Skeletal muscle tissue (tissue), 4 donors: ENCODE data around the gene DRAP1. TPM values are rescaled to one million over a fixed set of nuclear protein-coding genes. Genes with fewer than 3 reads are reported as not detected.
"Not testable (repeated sequence)": the region's sequence is repeated elsewhere in the genome, so short reads cannot be mapped to it uniquely, and the experiment has no call there.

Experiments used
- H3K27ac ChIP-seq: one replicate; pipeline ENCODE4 v1.7.0; 2013; ENCODE audit warnings: mild to moderate bottlenecking, low read depth, low read length, inconsistent platforms
- H3K27me3 ChIP-seq, 3 donors: one replicate each; pipeline ENCODE4 v1.7.0; 2013; ENCODE audit warnings: low read length in 3 of 3; ENCODE audit not compliant: control insufficient read depth in 3 of 3, insufficient read depth in 3 of 3
- H3K36me3 ChIP-seq, 3 donors: one replicate each; pipeline ENCODE4 v1.7.0; 2013; ENCODE audit warnings: low read length in 3 of 3; ENCODE audit not compliant: control insufficient read depth in 3 of 3, insufficient read depth in 3 of 3
- H3K4me1 ChIP-seq, 3 donors: one replicate each; pipeline ENCODE4 v1.7.0; 2013; ENCODE audit warnings: low read length in 3 of 3, mild to moderate bottlenecking in 3 of 3; ENCODE audit not compliant: control insufficient read depth in 3 of 3, insufficient read depth in 3 of 3
- H3K4me3 ChIP-seq, 3 donors: one replicate each; pipeline ENCODE4 v1.7.0; 2013; ENCODE audit warnings: low read length in 3 of 3
- H3K9ac ChIP-seq, 3 donors: one replicate each; pipeline ENCODE4 v1.7.0; 2013; ENCODE audit warnings: low read length in 3 of 3, mild to moderate bottlenecking in 3 of 3, moderate library complexity in 2 of 3, low read depth in 1 of 3
- H3K9me3 ChIP-seq, 3 donors: one replicate each; pipeline ENCODE4 v1.7.0; 2013; ENCODE audit warnings: low read length in 3 of 3; ENCODE audit not compliant: control insufficient read depth in 3 of 3
- total RNA-seq: library from RNA; depleted of rRNA; stranded (reverse); fragments of >200 nt; gene quantifications from one replicate; pipeline ENCODE4 v1.2.3, GENCODE V29; 2014
- donor health status: Osteomylitis.

DRAP1 gene
- total RNA-seq, 1 donor from 2014 or later, result 71.0 TPM

DNA sequence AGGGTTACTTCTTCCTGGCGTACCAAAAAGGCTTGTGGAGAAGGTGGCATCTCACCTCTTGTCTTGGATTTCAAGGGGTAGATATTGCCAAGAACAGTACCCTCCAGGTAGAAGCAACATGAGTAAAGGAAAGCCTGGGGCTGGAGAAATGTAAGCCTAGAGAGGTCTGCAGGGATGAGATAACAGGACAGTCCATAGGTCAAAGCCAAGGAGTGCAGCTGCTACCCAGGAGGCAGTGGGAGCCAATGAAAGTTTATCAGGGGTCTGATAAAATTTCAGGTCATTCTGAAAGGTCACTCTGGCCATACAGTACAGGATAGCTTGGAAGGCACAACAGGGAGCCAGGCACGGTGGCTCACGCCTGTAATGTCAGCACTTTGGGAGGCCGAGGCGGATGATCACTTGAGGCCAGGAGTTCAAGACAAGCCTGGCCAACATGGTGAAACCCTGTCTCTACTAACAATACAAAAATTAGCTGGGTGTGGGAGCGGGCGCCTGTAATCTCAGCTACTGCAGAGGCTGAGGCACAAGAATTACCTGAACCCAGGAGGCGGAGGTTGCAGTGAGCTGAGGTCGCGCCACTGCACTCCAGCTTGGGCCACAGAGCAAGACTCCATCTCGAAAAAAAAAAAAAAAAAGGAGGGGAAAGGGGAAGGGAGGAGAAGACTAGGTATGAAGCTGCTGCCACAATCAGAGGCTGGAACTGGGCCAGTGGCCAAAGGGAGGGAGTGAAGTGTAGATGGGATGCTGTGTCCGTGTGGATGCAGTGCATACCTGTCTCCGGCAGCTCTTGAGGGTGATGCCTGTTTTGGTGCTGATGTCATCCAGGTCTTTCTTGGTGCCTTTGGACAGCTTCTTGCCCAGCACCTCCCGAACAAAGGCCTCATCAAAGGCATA is 32.2 kb upstream of the DRAP1 start:
- H3K4me3 ChIP-seq, result peak overlapping the region; percentile 89 to 96 (median 92)
- peaks cover 33 to 42% (median 34%) of the 10 kb centered on the region in 3 donors for H3K36me3 ChIP-seq
- H3K9me3 ChIP-seq, result no peaks in the 10 kb centered on the region
- H3K27ac ChIP-seq, result peak overlapping the region; percentile 89
- H3K4me1 ChIP-seq, result peaks cover 38 to 55% (median 48%) of the 10 kb centered on the region in 3 donors
- peak overlapping the region; percentile 84 to 87 (median 86) for H3K9ac ChIP-seq
- no peaks in the 10 kb centered on the region for H3K27me3 ChIP-seq

DNA sequence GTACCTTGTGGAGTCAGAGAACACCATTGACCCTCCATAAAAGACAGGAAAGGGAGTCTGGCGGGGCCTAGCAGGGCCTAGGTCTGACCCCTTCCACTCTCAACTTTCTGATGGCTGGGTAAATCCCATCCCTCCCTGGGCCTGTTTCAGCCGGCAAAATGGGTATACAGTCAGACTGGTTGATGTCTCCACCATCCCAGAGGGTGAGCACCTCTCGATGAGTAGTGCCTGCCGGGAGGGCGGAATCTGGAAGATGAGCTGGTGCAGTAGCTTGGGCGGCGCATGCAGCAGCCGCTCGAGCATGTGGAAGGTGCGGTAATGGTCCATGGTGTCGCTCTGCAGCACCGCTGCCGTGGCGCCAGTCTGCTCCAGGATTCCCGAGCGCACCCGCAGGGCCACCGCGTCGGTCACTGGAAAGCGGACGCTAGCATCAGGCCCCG is 31.5 kb upstream of the DRAP1 start:
- Histone ChIP-seq H3K4me1 (peaks cover 45 to 62% (median 55%) of the 10 kb centered on the region in 3 donors), H3K4me3 (peak overlapping the region; percentile 89 to 96 (median 92)), H3K36me3 (peaks cover 29 to 37% (median 34%) of the 10 kb centered on the region in 3 donors), H3K9ac (peak overlapping the region; percentile 84 to 87 (median 86)), H3K9me3 (no peaks in the 10 kb centered on the region), H3K27ac (peak overlapping the region; percentile 89), H3K27me3 (no peaks in the 10 kb centered on the region)

DNA sequence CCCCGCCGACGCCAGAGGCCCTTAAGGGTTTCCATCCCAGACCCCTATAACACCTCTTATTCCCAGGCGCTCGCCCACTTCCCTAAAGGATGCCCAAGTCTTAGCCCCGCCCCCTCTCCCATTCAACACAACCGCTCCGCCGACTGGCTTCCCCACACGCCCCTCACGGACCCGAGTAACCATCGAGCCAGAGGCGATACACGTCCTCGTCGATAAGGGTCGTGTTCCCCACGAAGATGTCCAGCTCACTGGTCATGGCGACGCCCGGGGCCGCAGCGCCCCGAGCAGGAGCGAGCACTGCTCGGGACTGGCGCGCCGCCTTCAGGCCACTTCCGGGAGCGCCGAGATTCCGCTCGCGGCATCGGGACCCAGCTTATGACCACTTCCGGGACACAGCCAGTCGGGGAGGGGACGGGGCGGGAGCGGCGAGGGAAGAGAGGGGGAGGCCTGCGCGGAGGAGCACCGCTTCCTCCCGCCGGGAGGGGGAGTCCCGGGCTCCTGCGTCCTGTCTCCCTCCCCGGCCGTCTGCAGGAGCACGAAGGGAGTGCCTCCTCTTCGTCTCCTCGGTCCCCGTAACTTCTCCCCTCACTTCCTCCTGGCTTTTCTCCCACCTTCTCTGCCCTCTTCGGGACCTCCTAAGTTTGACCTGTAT is 30.9 kb upstream of the DRAP1 start, which contains the start of gene FIBP:
Gene FIBP, minus strand, starts transcription at position 309 of the 652 bp plus-strand sequence. Its CDS starts 53 bp downstream, at position 256.
- no peaks in the 10 kb centered on the region for H3K9me3 ChIP-seq
- H3K4me1 ChIP-seq, result peaks cover 48 to 66% (median 58%) of the 10 kb centered on the region in 3 donors
- H3K4me3 ChIP-seq, result peak within 1 kb of the TSS; percentile 89 to 96 (median 92)
- H3K36me3 ChIP-seq, result peaks cover 24 to 33% (median 32%) of the 10 kb centered on the region in 3 donors
- H3K9ac ChIP-seq, result peak within 1 kb of the TSS; percentile 86 to 93 (median 90)
- peak within 1 kb of the TSS; percentile 89 for H3K27ac ChIP-seq
- no peaks in the 10 kb centered on the region for H3K27me3 ChIP-seq

DNA sequence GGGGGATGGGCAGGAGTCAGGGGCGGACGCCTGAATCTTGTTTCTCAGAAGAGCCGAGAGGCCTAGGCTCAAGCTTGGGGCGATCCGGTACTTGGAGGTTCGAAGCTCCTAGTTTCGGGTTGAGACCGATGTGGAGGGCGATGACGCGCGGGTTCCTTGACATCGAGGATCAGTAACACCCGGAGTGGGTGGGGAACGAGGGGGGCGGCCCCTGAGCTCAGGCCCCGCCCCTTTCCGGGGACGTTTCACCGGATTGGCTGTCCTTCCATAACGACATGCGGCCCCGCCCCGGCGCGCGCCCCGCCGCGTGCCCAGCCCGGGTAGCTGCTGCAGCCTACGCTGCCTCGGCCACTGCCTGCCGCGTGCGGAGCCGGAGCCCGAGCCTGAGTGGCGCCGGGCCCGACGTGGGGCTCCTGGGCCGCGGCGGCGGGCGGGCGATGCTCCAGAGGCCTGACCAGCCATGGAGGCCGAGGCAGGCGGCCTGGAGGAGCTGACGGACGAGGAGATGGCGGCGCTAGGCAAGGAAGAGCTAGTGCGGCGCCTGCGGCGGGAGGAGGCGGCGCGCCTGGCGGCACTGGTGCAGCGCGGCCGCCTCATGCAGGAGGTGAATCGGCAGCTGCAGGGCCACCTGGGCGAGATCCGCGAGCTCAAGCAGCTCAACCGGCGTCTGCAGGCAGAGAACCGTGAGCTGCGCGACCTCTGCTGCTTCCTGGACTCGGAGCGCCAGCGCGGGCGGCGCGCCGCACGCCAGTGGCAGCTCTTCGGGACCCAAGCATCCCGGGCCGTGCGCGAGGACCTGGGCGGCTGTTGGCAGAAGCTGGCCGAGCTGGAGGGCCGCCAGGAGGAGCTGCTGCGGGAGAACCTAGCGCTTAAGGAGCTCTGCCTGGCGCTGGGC is 28.7 kb upstream of the DRAP1 start, which contains the start of gene CCDC85B:
Gene CCDC85B, plus strand, starts transcription at position 350 of the 895 bp plus-strand sequence. Its CDS starts 111 bp downstream, at position 461.
- Histone ChIP-seq H3K9ac (peak within 1 kb of the TSS; percentile 85 to 96 (median 86)), H3K9me3 (no peaks in the 10 kb centered on the region), H3K27me3 (no peaks in the 10 kb centered on the region), H3K4me3 (peak within 1 kb of the TSS; percentile 82 to 86 (median 83)), H3K4me1 (peaks cover 50 to 71% (median 56%) of the 10 kb centered on the region in 3 donors), H3K27ac (peak within 1 kb of the TSS; percentile 89), H3K36me3 (peaks cover 9 to 14% (median 12%) of the 10 kb centered on the region in 3 donors)

DNA sequence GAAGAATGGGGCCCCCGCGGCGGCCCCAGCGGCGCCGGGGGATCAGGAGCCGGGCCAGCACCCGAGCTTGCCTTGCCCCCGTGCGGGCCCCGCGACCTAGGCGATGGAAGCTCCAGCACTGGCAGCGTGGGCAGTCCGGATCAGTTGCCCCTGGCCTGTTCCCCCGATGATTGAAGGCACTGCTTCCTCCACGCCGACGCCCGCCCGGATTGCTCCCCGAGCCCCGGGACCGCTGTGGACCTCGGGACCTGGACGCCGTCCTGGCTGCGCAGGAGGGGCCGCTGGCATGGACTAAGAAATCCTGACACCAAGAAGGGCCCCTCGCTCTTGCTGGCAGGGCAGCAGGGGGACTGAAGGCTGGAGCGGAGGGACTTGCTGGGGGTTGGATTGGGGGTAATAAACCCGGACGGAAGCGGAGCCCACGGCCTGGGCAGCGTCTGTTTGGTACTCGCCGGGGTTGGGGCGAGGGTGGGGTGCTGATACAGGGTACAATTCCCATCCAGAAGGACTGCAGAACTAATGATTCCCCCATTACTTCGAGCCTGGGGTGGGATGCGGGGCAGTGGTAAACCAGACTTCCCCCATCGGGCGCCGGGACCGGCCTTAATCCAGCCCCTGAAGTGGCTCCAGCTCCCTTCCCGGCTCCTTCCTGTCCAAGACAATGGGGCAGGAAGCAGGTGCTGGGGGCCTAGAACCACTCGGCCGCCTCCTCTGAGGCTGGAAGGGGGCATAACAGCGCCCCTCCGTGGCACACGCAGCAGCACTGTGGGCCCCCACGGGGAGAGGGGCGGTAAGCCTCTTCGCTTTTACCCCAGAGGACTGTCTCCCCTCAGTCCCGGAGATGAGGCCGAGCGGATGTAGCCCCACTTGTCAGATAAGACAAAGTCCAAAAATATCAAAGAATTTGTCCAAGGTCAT is 27.7 kb upstream of the DRAP1 start:
- Histone ChIP-seq H3K9me3 (no peaks in the 10 kb centered on the region), H3K27me3 (no peaks in the 10 kb centered on the region), H3K9ac (peak overlapping the region; percentile 82 to 96 (median 85)), H3K4me1 (peaks cover 50 to 71% (median 56%) of the 10 kb centered on the region in 3 donors), H3K36me3 (peaks cover under 1 to 6% (median 5%) of the 10 kb centered on the region in 3 donors), H3K4me3 (peak overlapping the region; percentile 78 to 86 (median 82)), H3K27ac (peak overlapping the region; percentile 89)

DNA sequence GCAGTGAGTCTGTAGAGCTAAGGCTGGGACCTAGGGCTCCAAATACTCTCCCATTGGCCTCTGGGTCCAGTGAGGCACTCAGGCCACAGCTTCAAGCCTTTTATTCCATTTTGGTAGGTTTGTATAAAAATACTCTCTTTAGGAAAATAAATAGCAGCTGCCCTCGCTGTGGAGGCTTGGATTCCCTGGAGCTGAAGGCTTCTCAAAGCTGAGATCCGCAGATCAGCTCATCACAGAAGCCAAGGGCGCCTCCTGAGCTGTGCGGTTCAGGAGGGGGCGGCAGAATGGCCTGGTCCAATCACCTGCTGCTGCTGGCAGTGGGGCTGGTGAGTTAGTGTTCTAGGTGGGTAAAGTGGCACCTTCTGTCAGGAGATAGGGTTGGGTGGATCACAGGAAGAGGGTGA is 27.1 kb upstream of the DRAP1 start:
- peak overlapping the region; percentile 82 to 96 (median 85) for H3K9ac ChIP-seq
- H3K4me3 ChIP-seq, result peak overlapping the region; percentile 78 to 86 (median 82)
- peaks cover 50 to 66% (median 52%) of the 10 kb centered on the region in 3 donors for H3K4me1 ChIP-seq
- peak overlapping the region; percentile 89 for H3K27ac ChIP-seq
- H3K9me3 ChIP-seq, H3K36me3 ChIP-seq, H3K27me3 ChIP-seq: not testable (repeated sequence)

DNA sequence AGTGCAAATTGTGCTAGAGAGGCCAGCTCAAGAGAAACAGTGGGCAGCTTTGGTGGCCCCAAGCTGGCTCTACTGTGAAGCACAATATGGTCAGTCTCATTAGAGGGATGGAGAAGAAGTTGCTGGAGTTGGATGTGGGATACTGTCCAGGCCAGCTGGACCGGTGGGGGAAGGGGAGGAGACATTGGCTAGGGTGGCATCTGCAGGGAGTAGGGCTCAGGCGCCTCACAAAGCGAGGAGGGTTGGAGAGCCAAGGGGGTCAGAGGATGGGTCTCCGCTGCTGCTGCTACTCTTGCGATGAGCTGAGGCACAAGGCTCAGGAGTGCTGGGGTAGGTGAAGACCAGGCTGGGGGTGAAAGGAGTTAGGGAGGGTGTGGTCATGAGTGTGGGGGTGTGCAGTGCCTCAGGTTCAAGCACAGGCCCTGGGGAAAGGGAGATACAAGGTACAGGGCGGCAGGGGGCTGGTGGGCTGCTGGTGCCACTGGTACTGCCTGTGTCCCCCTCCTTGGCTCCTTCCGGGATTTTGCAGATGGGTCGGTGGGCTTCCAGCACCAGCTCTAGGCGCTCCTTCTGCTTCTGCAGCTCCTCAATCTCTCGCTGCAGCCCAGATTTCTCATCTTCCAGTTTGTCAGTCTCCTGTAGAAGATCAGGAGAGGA is 26.4 kb upstream of the DRAP1 start:
- H3K36me3 ChIP-seq, result no peaks in the 10 kb centered on the region
- peak overlapping the region in 2 of 3 donors; percentile 30 to 35 for H3K4me3 ChIP-seq
- peak overlapping the region; percentile 89 for H3K27ac ChIP-seq
- H3K9ac ChIP-seq, result peak overlapping the region in 2 of 3 donors; percentile 32 to 96
- no peaks in the 10 kb centered on the region for H3K27me3 ChIP-seq
- H3K9me3 ChIP-seq, result no peaks in the 10 kb centered on the region
- peaks cover 43 to 60% (median 45%) of the 10 kb centered on the region in 3 donors for H3K4me1 ChIP-seq

DNA sequence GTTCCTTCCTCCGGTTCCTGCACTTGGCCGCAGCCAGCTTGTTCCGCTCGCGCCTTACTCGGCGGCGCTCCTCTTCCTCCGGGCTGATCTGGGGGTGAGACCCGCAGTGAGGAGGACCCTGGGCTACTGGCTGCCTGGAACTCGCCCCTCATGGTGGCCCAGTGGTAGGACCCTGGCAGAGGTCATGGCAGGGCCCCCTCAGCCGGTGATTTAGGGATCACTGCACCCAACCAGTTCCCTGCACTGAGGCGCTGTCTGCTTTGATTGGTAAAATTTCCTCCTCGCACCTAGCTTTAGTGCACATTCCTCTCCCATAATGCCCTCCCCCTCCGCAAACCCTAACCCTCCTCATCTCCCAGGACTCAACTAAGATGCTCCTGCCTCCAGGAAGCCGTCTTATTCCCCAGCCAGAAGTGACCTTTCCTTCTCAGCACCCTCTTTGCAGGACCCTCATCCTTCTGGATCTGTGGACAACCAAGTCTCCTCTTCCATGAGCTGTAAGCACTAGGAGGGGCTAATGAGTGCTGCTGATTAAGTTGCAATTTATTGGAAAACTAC is 25.1 kb upstream of the DRAP1 start:
- peaks cover 36 to 49% (median 36%) of the 10 kb centered on the region in 3 donors for H3K4me1 ChIP-seq
- H3K27me3 ChIP-seq, result peaks cover 0 to 7% (median 2%) of the 10 kb centered on the region in 3 donors
- H3K4me3 ChIP-seq, result peak overlapping the region; percentile 35 to 48 (median 40)
- no peaks in the 10 kb centered on the region for H3K9me3 ChIP-seq
- H3K36me3 ChIP-seq, result no peaks in the 10 kb centered on the region
- peak overlapping the region; percentile 73 for H3K27ac ChIP-seq
- H3K9ac ChIP-seq, result peak overlapping the region in 2 of 3 donors; percentile 70
